B cell (primary cell): ENCODE results near the gene GOLGA8T. TPM values are rescaled to one million over a fixed set of nuclear protein-coding genes. Genes with fewer than 3 reads are reported as not detected.
"Not testable (repeated sequence)": the region's sequence is repeated elsewhere in the genome, so short reads cannot be mapped to it uniquely, and the experiment has no call there.

ENCODE experiments used
- ATAC-seq: fragments of 200-7000 bp; cut with Tn5 transposase; one replicate; pipeline ENCODE4 v1.10.0; 2021; ENCODE audit warnings: low read depth, mild to moderate bottlenecking, moderate number of reproducible peaks, moderate library complexity
- CTCF ChIA-PET: fragments of 350-600 bp; sonication (Branson Sonifier 250); formaldehyde crosslinking; loops from one replicate; lab custom pipeline; 2021; ENCODE audit warnings: antibody characterized with exemption, inconsistent platforms; lab: Charles Lee
- POLR2A ChIA-PET: fragments of 350-600 bp; sonication (Branson Sonifier 250); formaldehyde crosslinking; loops from one replicate; lab custom pipeline; 2021; ENCODE audit warnings: antibody characterized with exemption; lab: Charles Lee
- DNase-seq: peaks from one replicate; pipeline ENCODE4 v3.0.0; 2013
- H2AFZ ChIP-seq: 2 replicates; pipeline ENCODE4 v1.6.1; 2012; ENCODE audit warnings: mild to moderate bottlenecking, low read depth, low read length; ENCODE audit not compliant: insufficient read depth, poor library complexity, severe bottlenecking
- H3K27ac ChIP-seq, 2 donors: 1 replicate in 1 of 2; 2 replicates in 1 of 2; pipeline ENCODE4 v1.5.1; 2012 to 2013; ENCODE audit warnings: low read length in 2 of 2, mild to moderate bottlenecking in 2 of 2, moderate library complexity in 1 of 2
- H3K27me3 ChIP-seq, 4 experiments: fragments of 200-600 bp in 1 of 4; sonication (generic) in 1 of 4; replicated peaks in 1 of 4; 1 replicate in 2 of 4; 2 replicates in 2 of 4; pipeline versions ENCODE4 v1.6.1 to v1.7.0; 2013 to 2016; ENCODE audit warnings: low read length in 3 of 4, mild to moderate bottlenecking in 2 of 4, mixed read lengths in 1 of 4, moderate library complexity in 1 of 4; ENCODE audit not compliant: insufficient read depth in 4 of 4, control insufficient read depth in 3 of 4; ENCODE audit errors: control extremely low read depth in 1 of 4
- H3K36me3 ChIP-seq, 2 experiments: replicated peaks in 1 of 2; 1 replicate in 1 of 2; 2 replicates in 1 of 2; pipeline versions ENCODE4 v1.6.1 to v1.7.1; 2013; ENCODE audit warnings: low read length in 1 of 2; ENCODE audit not compliant: insufficient read depth in 2 of 2, control insufficient read depth in 1 of 2; ENCODE audit errors: control extremely low read depth in 1 of 2, extremely low read depth in 1 of 2
- H3K4me1 ChIP-seq, 2 donors: fragments of 200-600 bp in 1 of 2; sonication (generic) in 1 of 2; 1 replicate in 1 of 2; 2 replicates in 1 of 2; pipeline versions ENCODE4 v1.5.1 to v1.6.1; 2013 to 2017; ENCODE audit warnings: low read length in 2 of 2; ENCODE audit not compliant: control insufficient read depth in 2 of 2, insufficient read depth in 2 of 2
- H3K4me2 ChIP-seq: replicated peaks from 2 replicates; pipeline ENCODE3; 2012; ENCODE audit warnings: mild to moderate bottlenecking, low read depth, low read length; ENCODE audit not compliant: poor library complexity, severe bottlenecking
- H3K4me3 ChIP-seq, 5 experiments: fragments of 200-600 bp in 1 of 5; sonication (generic) in 1 of 5; 1 replicate in 3 of 5; 2 replicates in 2 of 5; pipeline versions ENCODE4 v1.5.1 to v1.7.0; 2011 to 2016; ENCODE audit warnings: low read length in 4 of 5, mild to moderate bottlenecking in 4 of 5, low read depth in 2 of 5, control low read depth in 1 of 5, moderate library complexity in 1 of 5; ENCODE audit not compliant: insufficient read depth in 1 of 5; ENCODE audit errors: control extremely low read depth in 1 of 5, extremely low read depth in 1 of 5
- H3K79me2 ChIP-seq: fragments of 200-600 bp; sonication (generic); one replicate; pipeline ENCODE4 v1.6.0; 2016; ENCODE audit warnings: low read length; ENCODE audit not compliant: control insufficient read depth, insufficient read depth
- H3K9ac ChIP-seq: fragments of 200-600 bp; sonication (generic); 2 replicates; pipeline ENCODE4 v1.6.1; 2017; ENCODE audit warnings: mild to moderate bottlenecking, low read length, moderate library complexity
- H3K9me3 ChIP-seq, 3 donors: one replicate each; pipeline versions ENCODE4 v1.6.1 to v1.7.1; 2013; ENCODE audit warnings: low read length in 2 of 3; ENCODE audit not compliant: control insufficient read depth in 2 of 3, insufficient read depth in 1 of 3; ENCODE audit errors: control extremely low read depth in 1 of 3
- H4K20me1 ChIP-seq: 2 replicates; pipeline ENCODE4 v1.6.0; 2012; ENCODE audit warnings: mild to moderate bottlenecking, low read length; ENCODE audit not compliant: insufficient read depth, control insufficient read depth, poor library complexity, severe bottlenecking
- H3K27ac Mint-ChIP-seq: one replicate; pipeline ENCODE4 v1.8.0; 2021; ENCODE audit warnings: mixed read lengths
- H3K27me3 Mint-ChIP-seq: one replicate; pipeline ENCODE4 v1.8.0; 2021; ENCODE audit warnings: mixed read lengths
- H3K4me1 Mint-ChIP-seq: one replicate; pipeline ENCODE4 v1.8.0; 2021; ENCODE audit warnings: mixed read lengths
- H3K4me3 Mint-ChIP-seq: one replicate; pipeline ENCODE4 v1.8.0; 2021; ENCODE audit warnings: mixed read lengths
- H3K9me3 Mint-ChIP-seq: one replicate; pipeline ENCODE4 v1.8.0; 2022; ENCODE audit warnings: mixed read lengths; ENCODE audit not compliant: insufficient read depth
- WGBS: methylation state at CpG from one replicate; pipeline ENCODE4 v1.1.5; 2013; ENCODE audit warnings: missing lambda C conversion rate; ENCODE audit not compliant: insufficient coverage; 5-methylcytosine and 5-hydroxymethylcytosine counted together
- intact Hi-C: fragments of 100-400 bp; cut with micrococcal nuclease; formaldehyde crosslinking; loops from one replicate; pipeline ENCODE4 v1.10.0; 2022
- polyA plus RNA-seq: library from polyadenylated mRNA; depleted of rRNA; stranded (reverse); fragments of >200 nt; gene quantifications from 2 replicates; pipeline ENCODE4 v1.2.3, GENCODE V29; 2012
- total RNA-seq, 2 donors: library from RNA; stranded (reverse); fragments of 120-200 nt in 1 of 2; gene quantifications; 1 replicate in 1 of 2; 2 replicates in 1 of 2; pipeline versions ENCODE4 v1.2.3 to v1.2.4, GENCODE V29; 2013 to 2022

Gene GOLGA8T
- total and polyA plus RNA-seq, 2 donors (not counting 1 experiment from before 2014, with no cell fraction given): 0.71 TPM; not detected in 1

- H3K4me3 ChIP-seq, H3K36me3 ChIP-seq, H3K9ac ChIP-seq, H3K4me1 ChIP-seq, H3K4me2 ChIP-seq, H2AFZ ChIP-seq, H3K27me3 ChIP-seq, H4K20me1 ChIP-seq, H3K9me3 ChIP-seq, H3K4me1 Mint-ChIP-seq, H3K27me3 Mint-ChIP-seq, H3K4me3 Mint-ChIP-seq, H3K9me3 Mint-ChIP-seq, H3K27ac ChIP-seq, H3K27ac Mint-ChIP-seq, CTCF ChIA-PET, H3K79me2 ChIP-seq, ATAC-seq, POLR2A ChIA-PET, intact Hi-C loops, DNase-seq: not testable (repeated sequence)
- 64% methylated on average over 1 of the region's 4 CpGs for WGBS
Observed at GRCh38 chr15:30162479-30163357, 27.9 kb downstream of the GOLGA8T start.

DNA sequence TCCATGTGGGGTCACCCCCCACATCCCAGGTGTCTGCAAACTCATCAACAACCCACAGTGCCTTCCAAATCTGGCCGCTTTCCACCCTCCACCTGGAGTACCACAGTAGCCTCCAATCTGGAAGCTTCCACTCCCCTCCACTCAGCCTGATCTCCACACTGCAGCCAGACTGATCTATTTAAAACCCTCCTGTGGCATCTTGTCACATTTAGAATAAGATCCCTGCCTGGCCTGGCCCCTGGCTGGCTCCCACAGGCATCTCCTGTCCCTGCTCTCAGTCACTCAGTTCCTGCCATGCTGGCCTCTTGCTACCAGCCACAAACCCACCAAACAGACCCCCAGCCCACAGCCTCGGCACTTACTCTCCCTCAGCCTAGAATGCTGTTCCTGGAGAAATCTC, 28.9 kb downstream of the GOLGA8T start:
- DNase-seq: not testable (repeated sequence)

GRCh38 chr15:30164257-30164656, 29.4 kb downstream of the GOLGA8T start:
- H3K4me1 ChIP-seq, POLR2A ChIA-PET, intact Hi-C loops, H3K4me3 ChIP-seq, H3K4me3 Mint-ChIP-seq, H3K9me3 ChIP-seq, H3K9me3 Mint-ChIP-seq, CTCF ChIA-PET, H3K4me2 ChIP-seq, H3K27ac Mint-ChIP-seq, H3K36me3 ChIP-seq, H3K79me2 ChIP-seq, H3K9ac ChIP-seq, H3K27ac ChIP-seq, H3K27me3 Mint-ChIP-seq, H3K4me1 Mint-ChIP-seq, H2AFZ ChIP-seq, DNase-seq, ATAC-seq, H4K20me1 ChIP-seq, H3K27me3 ChIP-seq: not testable (repeated sequence)
- no CpG with 5 or more reads among the region's 7 CpGs for WGBS

More for the DNA sequence above, 28.9 kb downstream of the GOLGA8T start:
- intact Hi-C loops, H3K4me1 ChIP-seq, H4K20me1 ChIP-seq, ATAC-seq, H3K4me3 Mint-ChIP-seq, H3K36me3 ChIP-seq, H3K27me3 Mint-ChIP-seq, H3K9me3 ChIP-seq, POLR2A ChIA-PET, H3K4me1 Mint-ChIP-seq, H3K9ac ChIP-seq, H3K9me3 Mint-ChIP-seq, H3K27ac Mint-ChIP-seq, H3K27me3 ChIP-seq, H3K4me3 ChIP-seq, CTCF ChIA-PET, H2AFZ ChIP-seq, H3K79me2 ChIP-seq, H3K27ac ChIP-seq, H3K4me2 ChIP-seq: not testable (repeated sequence)
- no CpG with 5 or more reads among the region's 2 CpGs for WGBS

DNA sequence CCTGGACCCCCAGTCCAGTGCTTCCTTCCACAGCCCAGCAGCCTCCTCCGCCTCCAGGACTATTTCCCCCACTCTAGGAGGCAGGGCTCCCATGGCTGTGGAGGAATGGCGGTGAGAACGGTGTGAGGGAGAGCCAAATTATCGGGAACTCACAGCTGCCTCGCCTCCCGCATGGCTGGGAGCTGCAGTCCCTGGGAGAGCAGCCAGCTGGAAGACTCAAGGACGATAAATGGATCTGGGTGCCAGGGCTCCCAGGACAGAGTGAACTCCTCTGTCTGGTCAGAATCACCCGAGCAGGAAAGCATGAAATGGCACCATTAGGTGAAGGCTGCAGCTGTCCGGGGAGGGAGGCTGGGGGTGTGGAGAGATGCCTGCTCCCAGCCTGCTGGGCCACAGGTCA, 32.6 kb downstream of the GOLGA8T start:
- H3K27ac Mint-ChIP-seq, H3K9me3 ChIP-seq, H3K27me3 ChIP-seq, ATAC-seq, H3K27me3 Mint-ChIP-seq, intact Hi-C loops, H3K4me1 ChIP-seq, CTCF ChIA-PET, POLR2A ChIA-PET, H3K9ac ChIP-seq, H3K27ac ChIP-seq, H3K4me1 Mint-ChIP-seq, H3K4me3 Mint-ChIP-seq, H3K36me3 ChIP-seq, H4K20me1 ChIP-seq, H3K4me3 ChIP-seq, DNase-seq, H3K4me2 ChIP-seq, H3K9me3 Mint-ChIP-seq, H2AFZ ChIP-seq, H3K79me2 ChIP-seq: not testable (repeated sequence)
- WGBS: no CpG with 5 or more reads among the region's 9 CpGs
